SK-N-SH (cell line): ENCODE data around the gene GOT1. TPM values are rescaled to one million over a fixed set of nuclear protein-coding genes. Genes with fewer than 3 reads are reported as not detected.

Experiments
- CTCF ChIA-PET: fragments of 300-600, 350-600 bp; formaldehyde crosslinking; extraction: SDS; loops from one replicate; lab custom pipeline; 2021; lab: Yijun Ruan, JAX
- POLR2A ChIA-PET: fragments of 350-600 bp; sonication (Branson Sonifier 250); formaldehyde crosslinking; extraction: SDS; loops from one replicate; lab custom pipeline; 2020; ENCODE audit warnings: antibody characterized with exemption, inconsistent platforms; lab: Yijun Ruan, JAX
- DNase-seq: peaks from one replicate; pipeline ENCODE4 v3.0.0; 2012
- H2AFZ ChIP-seq: fragments of 200-600 bp; sonication (generic); 2 replicates; pipeline ENCODE4 v1.8.1; 2016; ENCODE audit warnings: antibody characterized with exemption, mild to moderate bottlenecking, low read depth
- H3F3A ChIP-seq: fragments of 200-600 bp; sonication (generic); replicated peaks from 2 replicates; pipeline ENCODE3; 2016; ENCODE audit warnings: antibody characterized with exemption, mild to moderate bottlenecking; ENCODE audit not compliant: insufficient read depth
- H3K27ac ChIP-seq, 2 experiments: fragments of 200-500 bp in 1 of 2; fragments of 200-600 bp in 1 of 2; sonication (Bioruptor generic) in 1 of 2; sonication (generic), shearing (Covaris generic) in 1 of 2; 2 replicates each; pipeline versions ENCODE4 v1.5.1 to v1.6.1; 2014 to 2016; ENCODE audit warnings: low read depth in 2 of 2, inconsistent platforms in 1 of 2, low read length in 1 of 2, mild to moderate bottlenecking in 1 of 2, mixed read lengths in 1 of 2
- H3K27me3 ChIP-seq: fragments of 200-600 bp; sonication (generic), shearing (Covaris generic); 2 replicates; pipeline ENCODE4 v1.6.1; 2016; ENCODE audit warnings: mixed run types; ENCODE audit not compliant: insufficient read depth
- H3K36me3 ChIP-seq, 2 experiments: fragments of 200-500 bp in 1 of 2; fragments of 200-600 bp in 1 of 2; sonication (Bioruptor generic) in 1 of 2; sonication (generic) in 1 of 2; replicated peaks in 1 of 2; 2 replicates each; pipeline versions ENCODE3 to v1.5.1; 2014 to 2016; ENCODE audit warnings: low read length in 1 of 2, mild to moderate bottlenecking in 1 of 2; ENCODE audit not compliant: insufficient read depth in 2 of 2, control insufficient read depth in 1 of 2
- H3K4me1 ChIP-seq, 2 experiments: fragments of 200-500 bp in 1 of 2; fragments of 200-600 bp in 1 of 2; sonication (Bioruptor generic) in 1 of 2; sonication (generic), shearing (Covaris generic) in 1 of 2; 2 replicates each; pipeline versions ENCODE4 v1.5.1 to v1.6.1; 2014 to 2016; ENCODE audit warnings: low read depth in 1 of 2, low read length in 1 of 2, mixed run types in 1 of 2; ENCODE audit not compliant: insufficient read depth in 2 of 2, control insufficient read depth in 1 of 2
- H3K4me2 ChIP-seq: fragments of 200-600 bp; sonication (generic), shearing (Covaris generic); 2 replicates; pipeline ENCODE4 v1.6.1; 2017; ENCODE audit warnings: mixed run types
- H3K4me3 ChIP-seq, 2 experiments: fragments of 200-500 bp in 1 of 2; fragments of 200-600 bp in 1 of 2; sonication (Bioruptor generic) in 1 of 2; sonication (generic), shearing (Covaris generic) in 1 of 2; 2 replicates each; pipeline versions ENCODE4 v1.5.1 to v1.8.1; 2014 to 2016; ENCODE audit warnings: low read depth in 2 of 2, inconsistent platforms in 1 of 2, low read length in 1 of 2, mild to moderate bottlenecking in 1 of 2, mixed read lengths in 1 of 2, moderate library complexity in 1 of 2
- H3K79me2 ChIP-seq: fragments of 200-600 bp; sonication (generic); 2 replicates; pipeline ENCODE4 v1.8.1; 2017; ENCODE audit warnings: mild to moderate bottlenecking; ENCODE audit not compliant: insufficient read depth
- H3K9ac ChIP-seq: fragments of 200-600 bp; sonication (generic); 2 replicates; pipeline ENCODE4 v1.6.1; 2017; ENCODE audit warnings: mixed run types
- H3K9me2 ChIP-seq: fragments of 200-600 bp; sonication (generic); 2 replicates; pipeline ENCODE4 v1.6.1; 2017; ENCODE audit warnings: mixed run types
- H3K9me3 ChIP-seq: fragments of 200-600 bp; sonication (generic); 2 replicates; pipeline ENCODE4 v1.6.1; 2017; ENCODE audit warnings: mixed run types, mild to moderate bottlenecking, moderate library complexity
- H4K20me1 ChIP-seq: fragments of 200-600 bp; sonication (generic); 2 replicates; pipeline ENCODE4 v1.6.1; 2017; ENCODE audit warnings: mild to moderate bottlenecking, mixed run types; ENCODE audit not compliant: insufficient read depth
- CHD2 ChIP-seq: fragments of 150-350 bp; IDR thresholded peaks from 2 replicates; pipeline ENCODE4 v1.6.1; 2018; ENCODE audit warnings: low read length; ENCODE audit not compliant: partially characterized antibody
- ELF1 ChIP-seq: IDR thresholded peaks from 2 replicates; pipeline ENCODE4 v1.4.0; 2012
- EZH2phosphoT487 ChIP-seq: fragments of 200-600 bp; sonication (generic); IDR thresholded peaks from 2 replicates; pipeline ENCODE4 v1.6.1; 2017; ENCODE audit warnings: low read depth, mixed run types, mild to moderate bottlenecking, antibody characterized with exemption, moderate library complexity, borderline replicate concordance
- FOSL2 ChIP-seq: IDR thresholded peaks from 2 replicates; pipeline ENCODE4 v1.4.0; 2012; ENCODE audit warnings: low read depth, mild to moderate bottlenecking, moderate library complexity, borderline replicate concordance
- FOXJ3 ChIP-seq: sonication (generic); formaldehyde crosslinking; IDR thresholded peaks from 2 replicates; pipeline ENCODE4 v1.5.1; 2020; ENCODE audit warnings: mild to moderate bottlenecking, missing genetic modification reagents
- GATA2 ChIP-seq: sonication (generic); formaldehyde crosslinking; IDR thresholded peaks from 2 replicates; pipeline ENCODE4 v1.5.0; 2020; ENCODE audit warnings: mild to moderate bottlenecking, missing genetic modification reagents
- IRF3 ChIP-seq: fragments of 150-350 bp; IDR thresholded peaks from 2 replicates; pipeline ENCODE4 v1.6.1; 2016; ENCODE audit warnings: mild to moderate bottlenecking, low read depth, low read length
- JUND ChIP-seq: IDR thresholded peaks from 2 replicates; pipeline ENCODE4 v1.4.0; 2012
- MEF2A ChIP-seq: IDR thresholded peaks from 2 replicates; pipeline ENCODE4 v1.4.0; 2012; ENCODE audit warnings: low read depth, borderline replicate concordance
- RAD21 ChIP-seq: IDR thresholded peaks from 2 replicates; pipeline ENCODE4 v1.6.1; 2012; ENCODE audit warnings: mild to moderate bottlenecking, low read length
- RCOR1 ChIP-seq: fragments of 150-350 bp; IDR thresholded peaks from 2 replicates; pipeline ENCODE4 v1.6.1; 2017; ENCODE audit warnings: antibody characterized with exemption, low read length
- REST ChIP-seq: IDR thresholded peaks from 2 replicates; pipeline ENCODE4 v1.6.1; 2012; ENCODE audit warnings: mild to moderate bottlenecking, low read depth, low read length, moderate library complexity
- RXRA ChIP-seq: IDR thresholded peaks from 2 replicates; pipeline ENCODE4 v1.4.0; 2012; ENCODE audit warnings: low read depth, mild to moderate bottlenecking, borderline replicate concordance
- SMC3 ChIP-seq: IDR thresholded peaks from 2 replicates; pipeline ENCODE4 v1.6.1; 2012; ENCODE audit warnings: low read depth, low read length, improper control_type of control experiment
- TAF1 ChIP-seq: IDR thresholded peaks from 2 replicates; pipeline ENCODE4 v1.6.1; 2012; ENCODE audit warnings: low read depth, mild to moderate bottlenecking, low read length, moderate library complexity, borderline replicate concordance
- TCF12 ChIP-seq: IDR thresholded peaks from 2 replicates; pipeline ENCODE4 v1.4.0; 2012
- YY1 ChIP-seq: IDR thresholded peaks from 2 replicates; pipeline ENCODE4 v1.4.0; 2012; ENCODE audit warnings: low read depth, mild to moderate bottlenecking
- ZBTB33 ChIP-seq: IDR thresholded peaks from 2 replicates; pipeline ENCODE4 v1.4.0; 2012; ENCODE audit warnings: low read depth, borderline replicate concordance
- WGBS: methylation state at CpG from one replicate; pipeline ENCODE4 v1.1.6; 2017; ENCODE audit warnings: low lambda C conversion rate; 5-methylcytosine and 5-hydroxymethylcytosine counted together
- polyA plus RNA-seq, 3 experiments: library from polyadenylated mRNA; depleted of rRNA; stranded (reverse); fragments of >200 nt; gene quantifications; 2 replicates each; pipeline ENCODE4 v1.2.3, GENCODE V29; 2012
- TF ChIP-seq, protein P1 (sequence below): fragments of 150-350 bp; IDR thresholded peaks from 2 replicates; pipeline ENCODE4 v1.6.1; 2017; ENCODE audit warnings: antibody characterized with exemption, low read length, low read depth, borderline replicate concordance
- TF ChIP-seq, protein P2 (sequence below): IDR thresholded peaks from 2 replicates; pipeline ENCODE4; 2012

The GOT1 gene
- polyA plus RNA-seq, 1 of the 3 experiments (the other 2 are of a cell fraction): 9.8 TPM

- no peak overlapping the region for H3K27ac ChIP-seq
- no peak overlapping the region for H2AFZ ChIP-seq
- POLR2A ChIA-PET: no interaction called here
- no peak overlapping the region for H3K4me3 ChIP-seq
- DNase-seq: no peak
- H3K79me2 ChIP-seq: no peaks in the 10 kb centered on the region
- WGBS: 75% methylated on average over 5 of the region's 5 CpGs
- CTCF ChIA-PET: interaction anchor here (0.8 to 2.6 kb wide), 2 partner anchors 10 to 169 kb away, joined by 4 to 18 read pairs; no protein-coding TSS in a partner anchor
- H3F3A ChIP-seq: no peaks in the 10 kb centered on the region
- H3K9me3 ChIP-seq: no peaks in the 10 kb centered on the region
- H3K4me1 ChIP-seq: no peaks in the 10 kb centered on the region
- no peaks in the 10 kb centered on the region for H4K20me1 ChIP-seq
- H3K36me3 ChIP-seq: peaks cover 0 to 6% of the 10 kb centered on the region in 2 experiments
- H3K4me2 ChIP-seq: no peak overlapping the region
- no peaks in the 10 kb centered on the region; the same call in 1 of the 2 replicates for H3K27me3 ChIP-seq
- TF ChIP-seq REST (no peak), YY1 (no peak), FOXJ3 (CRISPR knock-in tag) (no peak), JUND (no peak), RCOR1 (no peak), EZH2phosphoT487 (no peak), RXRA (no peak), FOSL2 (no peak), GATA2 (CRISPR knock-in tag) (no peak), RAD21 (no peak), TCF12 (no peak)
- TF ChIP-seq, protein P1, sequence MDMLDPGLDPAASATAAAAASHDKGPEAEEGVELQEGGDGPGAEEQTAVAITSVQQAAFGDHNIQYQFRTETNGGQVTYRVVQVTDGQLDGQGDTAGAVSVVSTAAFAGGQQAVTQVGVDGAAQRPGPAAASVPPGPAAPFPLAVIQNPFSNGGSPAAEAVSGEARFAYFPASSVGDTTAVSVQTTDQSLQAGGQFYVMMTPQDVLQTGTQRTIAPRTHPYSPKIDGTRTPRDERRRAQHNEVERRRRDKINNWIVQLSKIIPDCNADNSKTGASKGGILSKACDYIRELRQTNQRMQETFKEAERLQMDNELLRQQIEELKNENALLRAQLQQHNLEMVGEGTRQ: no peak
- H3K9ac ChIP-seq: no peak overlapping the region
- no peaks in the 10 kb centered on the region for H3K9me2 ChIP-seq
Observed at GRCh38 chr10:99442394-99442793, 12.0 kb upstream of the GOT1 start.

DNA sequence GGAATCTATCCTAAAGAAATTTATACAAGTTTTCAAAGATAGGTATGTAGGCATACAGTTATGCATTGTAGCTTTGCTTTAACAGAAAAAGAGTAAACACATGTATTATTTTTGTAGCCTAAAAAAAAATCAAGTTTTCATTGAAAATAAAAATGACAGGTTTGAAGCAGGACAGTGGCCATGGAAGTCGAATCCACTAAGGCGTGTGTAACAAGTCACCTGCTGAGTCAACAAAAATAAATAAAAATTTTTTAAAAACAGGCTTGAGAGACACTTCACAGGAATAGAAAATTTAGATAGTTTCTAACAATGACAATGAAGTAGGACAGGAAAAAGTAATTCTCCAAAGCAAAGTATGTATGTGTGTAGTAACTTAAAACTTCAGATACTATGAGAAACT is 8.5 kb upstream of the GOT1 start:
- H3K4me2 ChIP-seq: no peak overlapping the region
- peaks cover 5% of the 10 kb centered on the region; the same call in 1 of the 2 replicates for H3K79me2 ChIP-seq
- H4K20me1 ChIP-seq: 0 out of 2 replicates have a peak, but pooled peaks cover 2% of the 10 kb centered on the region
- H3K9me2 ChIP-seq: no peaks in the 10 kb centered on the region
- no peaks in the 10 kb centered on the region for H3K27me3 ChIP-seq
- no peaks in the 10 kb centered on the region for H3K4me1 ChIP-seq
- no peak overlapping the region for H3K27ac ChIP-seq
- H2AFZ ChIP-seq: no peak overlapping the region
- ChIA-PET CTCF (interaction anchor here (1.3 to 8.6 kb wide), 2 partner anchors 27 to 171 kb away, joined by 3 to 118 read pairs; no protein-coding TSS in a partner anchor), POLR2A (no interaction called here)
- H3K9me3 ChIP-seq: no peaks in the 10 kb centered on the region
- H3K9ac ChIP-seq: no peak overlapping the region
- WGBS: 96% methylated on average over 2 of the region's 2 CpGs
- DNase-seq: no peak
- H3K4me3 ChIP-seq: no peak overlapping the region
- peaks cover 7% of the 10 kb centered on the region for H3F3A ChIP-seq
- peaks cover 5 to 12% of the 10 kb centered on the region in 2 experiments for H3K36me3 ChIP-seq
- TF ChIP-seq, protein P2, sequence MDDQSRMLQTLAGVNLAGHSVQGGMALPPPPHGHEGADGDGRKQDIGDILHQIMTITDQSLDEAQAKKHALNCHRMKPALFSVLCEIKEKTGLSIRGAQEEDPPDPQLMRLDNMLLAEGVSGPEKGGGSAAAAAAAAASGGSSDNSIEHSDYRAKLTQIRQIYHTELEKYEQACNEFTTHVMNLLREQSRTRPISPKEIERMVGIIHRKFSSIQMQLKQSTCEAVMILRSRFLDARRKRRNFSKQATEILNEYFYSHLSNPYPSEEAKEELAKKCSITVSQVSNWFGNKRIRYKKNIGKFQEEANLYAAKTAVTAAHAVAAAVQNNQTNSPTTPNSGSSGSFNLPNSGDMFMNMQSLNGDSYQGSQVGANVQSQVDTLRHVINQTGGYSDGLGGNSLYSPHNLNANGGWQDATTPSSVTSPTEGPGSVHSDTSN: no peak
- no peak for TF ChIP-seq FOXJ3 (CRISPR knock-in tag)
- TF ChIP-seq TAF1: no peak
- no peak for TF ChIP-seq FOSL2
- no peak for TF ChIP-seq SMC3
- TF ChIP-seq TCF12: no peak
- TF ChIP-seq ZBTB33: no peak
- TF ChIP-seq ELF1: no peak
- no peak for TF ChIP-seq EZH2phosphoT487
- no peak for TF ChIP-seq CHD2
- no peak for TF ChIP-seq MEF2A
- TF ChIP-seq IRF3: no peak
